PC-3 (cell line): ENCODE measurements around the gene TRMT2B. TPM values are rescaled to one million over a fixed set of nuclear protein-coding genes. Genes with fewer than 3 reads are reported as not detected.

Experiments used
- ATAC-seq: fragments of 200-7000 bp; cut with Tn5 transposase; 2 replicates; pipeline ENCODE4 v1.9.1; 2020; ENCODE audit warnings: mild to moderate bottlenecking, moderate library complexity
- BruUV-seq: library from RNA; stranded (reverse); fragments of 400-500 nt; replicated peaks from 2 replicates; lab custom pipeline; 2021; lab: Mats Ljungman, UMichigan
- CTCF ChIA-PET: fragments of 300-600 bp; sonication (Branson Sonifier 250); formaldehyde crosslinking; loops from one replicate; lab custom pipeline; 2022; ENCODE audit warnings: antibody characterized with exemption; lab: Charles Lee
- POLR2A ChIA-PET: fragments of 300-600 bp; sonication (Branson Sonifier 250); formaldehyde crosslinking; loops from one replicate; lab custom pipeline; 2022; ENCODE audit warnings: antibody characterized with exemption; ENCODE audit not compliant: unreplicated experiment; lab: Charles Lee
- DNase-seq: peaks from one replicate; pipeline ENCODE4 v3.0.0-alpha.2; 2015
- H2AFZ ChIP-seq: fragments of 300-600 bp; sonication (generic); 2 replicates; pipeline ENCODE4 v1.6.0; 2016; ENCODE audit warnings: antibody characterized with exemption, low read length
- H3F3A ChIP-seq: fragments of 300-600 bp; sonication (generic); one replicate; pipeline ENCODE4 v1.6.0; 2017; ENCODE audit warnings: antibody characterized with exemption, low read length, control low read depth, mild to moderate bottlenecking; ENCODE audit not compliant: unreplicated experiment
- H3K27ac ChIP-seq: fragments of 300-600 bp; sonication (generic); 2 replicates; pipeline ENCODE4 v1.5.1; 2016; ENCODE audit warnings: mild to moderate bottlenecking, low read length
- H3K27me3 ChIP-seq: fragments of 300-600 bp; sonication (generic); 2 replicates; pipeline ENCODE4 v1.6.1; 2016; ENCODE audit warnings: low read length, mixed read lengths
- H3K36me3 ChIP-seq: fragments of 300-600 bp; sonication (generic); 2 replicates; pipeline ENCODE4 v1.6.1; 2016; ENCODE audit warnings: low read depth, mixed run types, low read length, mixed read lengths
- H3K4me1 ChIP-seq: fragments of 300-600 bp; sonication (generic); 2 replicates; pipeline ENCODE4 v1.5.1; 2016; ENCODE audit warnings: low read length; ENCODE audit not compliant: insufficient read depth
- H3K4me2 ChIP-seq: fragments of 300-600 bp; sonication (generic); 2 replicates; pipeline ENCODE4 v1.6.0; 2016; ENCODE audit warnings: low read length
- H3K4me3 ChIP-seq: fragments of 300-600 bp; sonication (generic); 2 replicates; pipeline ENCODE4 v1.5.1; 2016; ENCODE audit warnings: mild to moderate bottlenecking, low read length, mixed read lengths
- H3K79me2 ChIP-seq: fragments of 300-600 bp; sonication (generic); 2 replicates; pipeline ENCODE4 v1.6.1; 2017; ENCODE audit warnings: low read length, mixed read lengths
- H3K9ac ChIP-seq: fragments of 300-600 bp; sonication (generic); 2 replicates; pipeline ENCODE4 v1.6.0; 2016; ENCODE audit warnings: mild to moderate bottlenecking, low read length
- H3K9me2 ChIP-seq: fragments of 300-600 bp; sonication (generic); replicated peaks from 2 replicates; pipeline ENCODE4 v1.6.1; 2016; ENCODE audit warnings: mixed run types, low read length, mixed read lengths
- H3K9me3 ChIP-seq: fragments of 300-600 bp; sonication (generic); 2 replicates; pipeline ENCODE4 v1.6.1; 2016; ENCODE audit warnings: low read length, mixed read lengths
- H4K20me1 ChIP-seq: fragments of 300-600 bp; sonication (generic); 2 replicates; pipeline ENCODE4 v1.6.1; 2016; ENCODE audit warnings: low read length, mixed read lengths
- EZH2 ChIP-seq: fragments of 300-600 bp; sonication (generic); IDR thresholded peaks from one replicate; pipeline ENCODE4 v1.6.1; 2017; ENCODE audit warnings: antibody characterized with exemption, mild to moderate bottlenecking, low read length; ENCODE audit not compliant: unreplicated experiment
- EZH2phosphoT487 ChIP-seq: fragments of 300-600 bp; sonication (generic); IDR thresholded peaks from 2 replicates; pipeline ENCODE4 v1.6.1; 2018; ENCODE audit warnings: mild to moderate bottlenecking, antibody characterized with exemption, low read length, borderline replicate concordance
- intact Hi-C: fragments of 100-400 bp; cut with micrococcal nuclease; formaldehyde crosslinking; loops from 2 replicates; pipeline ENCODE4 v1.9.0; 2023
- total RNA-seq: library from RNA; depleted of rRNA; stranded (reverse); fragments of >200 nt; gene quantifications from 2 replicates; pipeline ENCODE4 v1.2.3, GENCODE V29; 2014
- TF ChIP-seq, protein P1 (sequence below): fragments of 300-600 bp; sonication (generic); conservative IDR thresholded peaks from 2 replicates; pipeline ENCODE4 v1.5.1; 2017; ENCODE audit warnings: antibody characterized with exemption, low read depth, mild to moderate bottlenecking, low read length

Gene TRMT2B
- total RNA-seq, 1 experiment from 2014 or later = 23.4 TPM

DNA sequence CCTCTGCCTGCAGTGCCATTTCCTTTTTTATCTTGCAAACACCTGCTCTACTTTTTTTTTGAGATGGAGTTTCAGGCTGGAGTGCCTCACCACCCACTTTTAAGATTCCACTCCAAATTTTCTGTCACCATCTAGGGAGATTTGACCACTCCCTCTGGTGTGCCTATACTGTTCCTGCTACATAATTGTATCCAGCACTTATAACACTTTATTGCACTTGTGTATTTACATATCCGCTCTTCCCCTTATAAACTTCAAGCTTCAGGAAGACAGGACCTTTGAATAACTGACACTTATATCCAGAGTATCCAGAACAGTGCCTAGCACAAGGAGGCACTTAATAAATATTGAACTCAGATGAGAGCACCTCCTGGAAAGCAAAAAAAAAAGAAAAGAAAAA lies 39.9 kb upstream of the TRMT2B start:
- TF ChIP-seq, protein P1, sequence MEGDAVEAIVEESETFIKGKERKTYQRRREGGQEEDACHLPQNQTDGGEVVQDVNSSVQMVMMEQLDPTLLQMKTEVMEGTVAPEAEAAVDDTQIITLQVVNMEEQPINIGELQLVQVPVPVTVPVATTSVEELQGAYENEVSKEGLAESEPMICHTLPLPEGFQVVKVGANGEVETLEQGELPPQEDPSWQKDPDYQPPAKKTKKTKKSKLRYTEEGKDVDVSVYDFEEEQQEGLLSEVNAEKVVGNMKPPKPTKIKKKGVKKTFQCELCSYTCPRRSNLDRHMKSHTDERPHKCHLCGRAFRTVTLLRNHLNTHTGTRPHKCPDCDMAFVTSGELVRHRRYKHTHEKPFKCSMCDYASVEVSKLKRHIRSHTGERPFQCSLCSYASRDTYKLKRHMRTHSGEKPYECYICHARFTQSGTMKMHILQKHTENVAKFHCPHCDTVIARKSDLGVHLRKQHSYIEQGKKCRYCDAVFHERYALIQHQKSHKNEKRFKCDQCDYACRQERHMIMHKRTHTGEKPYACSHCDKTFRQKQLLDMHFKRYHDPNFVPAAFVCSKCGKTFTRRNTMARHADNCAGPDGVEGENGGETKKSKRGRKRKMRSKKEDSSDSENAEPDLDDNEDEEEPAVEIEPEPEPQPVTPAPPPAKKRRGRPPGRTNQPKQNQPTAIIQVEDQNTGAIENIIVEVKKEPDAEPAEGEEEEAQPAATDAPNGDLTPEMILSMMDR = no peak
- TF ChIP-seq EZH2phosphoT487 (no peak), EZH2 (no peak)
- BruUV-seq = no TSS peak
- DNase-seq (no peak), ATAC-seq (no peak)
- ChIA-PET CTCF (no interaction called here), POLR2A (no interaction called here)
- H2AFZ ChIP-seq = no peak overlapping the region
- H3K9me2 ChIP-seq = no peaks in the 10 kb centered on the region
- H3K27ac ChIP-seq = no peak overlapping the region
- H3K4me3 ChIP-seq = no peak overlapping the region
- H3K4me2 ChIP-seq = no peak overlapping the region
- H3K9ac ChIP-seq = no peak overlapping the region
- peaks cover under 1% of the 10 kb centered on the region; the same call in 1 of the 2 replicates for H3K4me1 ChIP-seq
- intact Hi-C loops = no loop called here
- H3K9me3 ChIP-seq = no peaks in the 10 kb centered on the region
- no peaks in the 10 kb centered on the region for H3F3A ChIP-seq
- no peaks in the 10 kb centered on the region for H4K20me1 ChIP-seq
- H3K27me3 ChIP-seq = no peaks in the 10 kb centered on the region
- H3K79me2 ChIP-seq = no peaks in the 10 kb centered on the region
- no peaks in the 10 kb centered on the region for H3K36me3 ChIP-seq

- H3K9ac ChIP-seq = no peak overlapping the region
- no peak overlapping the region for H3K4me3 ChIP-seq
- H3K9me3 ChIP-seq = no peaks in the 10 kb centered on the region
- H3K27me3 ChIP-seq = no peaks in the 10 kb centered on the region
- no peaks in the 10 kb centered on the region for H3K36me3 ChIP-seq
- H3K4me2 ChIP-seq = no peak overlapping the region
- H3K4me1 ChIP-seq = no peaks in the 10 kb centered on the region
- DNase-seq (no peak), ATAC-seq (no peak)
- no peak for TF ChIP-seq EZH2phosphoT487
- TF ChIP-seq EZH2 = no peak
- TF ChIP-seq, protein P1 = no peak
- H3K9me2 ChIP-seq = no peaks in the 10 kb centered on the region
- H2AFZ ChIP-seq = no peak overlapping the region
- BruUV-seq = no TSS peak
- no peaks in the 10 kb centered on the region for H3K79me2 ChIP-seq
- H4K20me1 ChIP-seq = no peaks in the 10 kb centered on the region
- H3F3A ChIP-seq = no peaks in the 10 kb centered on the region
- intact Hi-C loops = no loop called here
- ChIA-PET POLR2A (no interaction called here), CTCF (no interaction called here)
- H3K27ac ChIP-seq = no peak overlapping the region
Observed at GRCh38 chrX:101081231-101081630, 29.3 kb upstream of the TRMT2B start.

- no peak overlapping the region for H3K27ac ChIP-seq
- no peaks in the 10 kb centered on the region for H4K20me1 ChIP-seq
- H3K36me3 ChIP-seq = no peaks in the 10 kb centered on the region
- H3K4me2 ChIP-seq = no peak overlapping the region
- ChIA-PET POLR2A (no interaction called here), CTCF (no interaction called here)
- no peak overlapping the region for H3K9ac ChIP-seq
- BruUV-seq = no TSS peak
- H2AFZ ChIP-seq = no peak overlapping the region
- TF ChIP-seq EZH2phosphoT487 (no peak), EZH2 (no peak)
- TF ChIP-seq, protein P1 = no peak
- ATAC-seq (no peak), DNase-seq (no peak)
- no peaks in the 10 kb centered on the region for H3K27me3 ChIP-seq
- H3K4me1 ChIP-seq = no peaks in the 10 kb centered on the region
- H3F3A ChIP-seq = no peaks in the 10 kb centered on the region
- intact Hi-C loops = no loop called here
- no peaks in the 10 kb centered on the region for H3K9me3 ChIP-seq
- no peaks in the 10 kb centered on the region for H3K9me2 ChIP-seq
- H3K4me3 ChIP-seq = no peak overlapping the region
- no peaks in the 10 kb centered on the region for H3K79me2 ChIP-seq
Observed at GRCh38 chrX:101080326-101081124, 28.6 kb upstream of the TRMT2B start.
